NCI-H2081 (cell line): Measurements from ENCODE around the gene REN.

Source experiments
- DNase-seq, 2 experiments: peaks; one replicate each; lab custom pipeline; 2025; lab: John Stamatoyannopoulos, UW

The REN gene

GRCh38 chr1:204107892-204108291 is 58.2 kb downstream of the REN start:
- DNase-seq: no peak

- DNase-seq: no peak
These were observed 59.3 kb downstream of the REN start for GRCh38 chr1:204106825-204107224.

- no peak for DNase-seq
These were observed 61.0 kb downstream of the REN start for GRCh38 chr1:204105131-204105515.
